Subcutaneous adipose tissue (tissue), 4 donors: Measurements from ENCODE around the gene CMC2. TPM values are rescaled to one million over a fixed set of nuclear protein-coding genes. Genes with fewer than 3 reads are reported as not detected.

ENCODE experiments used
- total RNA-seq, 4 donors: library from RNA; depleted of rRNA; stranded (reverse); fragments of >200 nt; gene quantifications; one replicate each; pipeline ENCODE4 v1.1.0, GENCODE V29; 2016
- TF ChIP-seq, protein P1 (sequence below): fragments of 450-650 bp; IDR thresholded peaks from one replicate; pipeline ENCODE4 v1.5.1; 2016; ENCODE audit warnings: low read depth, mild to moderate bottlenecking, control low read depth, antibody characterized with exemption, moderate library complexity

CMC2 gene
- total RNA-seq, 4 donors from 2014 or later = 26.2 to 46.9 (median 36.3) TPM

GRCh38 chr16:81008505-81008789 is 1.8 kb upstream of the CMC2 start:
- TF ChIP-seq, protein P1, sequence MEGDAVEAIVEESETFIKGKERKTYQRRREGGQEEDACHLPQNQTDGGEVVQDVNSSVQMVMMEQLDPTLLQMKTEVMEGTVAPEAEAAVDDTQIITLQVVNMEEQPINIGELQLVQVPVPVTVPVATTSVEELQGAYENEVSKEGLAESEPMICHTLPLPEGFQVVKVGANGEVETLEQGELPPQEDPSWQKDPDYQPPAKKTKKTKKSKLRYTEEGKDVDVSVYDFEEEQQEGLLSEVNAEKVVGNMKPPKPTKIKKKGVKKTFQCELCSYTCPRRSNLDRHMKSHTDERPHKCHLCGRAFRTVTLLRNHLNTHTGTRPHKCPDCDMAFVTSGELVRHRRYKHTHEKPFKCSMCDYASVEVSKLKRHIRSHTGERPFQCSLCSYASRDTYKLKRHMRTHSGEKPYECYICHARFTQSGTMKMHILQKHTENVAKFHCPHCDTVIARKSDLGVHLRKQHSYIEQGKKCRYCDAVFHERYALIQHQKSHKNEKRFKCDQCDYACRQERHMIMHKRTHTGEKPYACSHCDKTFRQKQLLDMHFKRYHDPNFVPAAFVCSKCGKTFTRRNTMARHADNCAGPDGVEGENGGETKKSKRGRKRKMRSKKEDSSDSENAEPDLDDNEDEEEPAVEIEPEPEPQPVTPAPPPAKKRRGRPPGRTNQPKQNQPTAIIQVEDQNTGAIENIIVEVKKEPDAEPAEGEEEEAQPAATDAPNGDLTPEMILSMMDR = no peak

DNA sequence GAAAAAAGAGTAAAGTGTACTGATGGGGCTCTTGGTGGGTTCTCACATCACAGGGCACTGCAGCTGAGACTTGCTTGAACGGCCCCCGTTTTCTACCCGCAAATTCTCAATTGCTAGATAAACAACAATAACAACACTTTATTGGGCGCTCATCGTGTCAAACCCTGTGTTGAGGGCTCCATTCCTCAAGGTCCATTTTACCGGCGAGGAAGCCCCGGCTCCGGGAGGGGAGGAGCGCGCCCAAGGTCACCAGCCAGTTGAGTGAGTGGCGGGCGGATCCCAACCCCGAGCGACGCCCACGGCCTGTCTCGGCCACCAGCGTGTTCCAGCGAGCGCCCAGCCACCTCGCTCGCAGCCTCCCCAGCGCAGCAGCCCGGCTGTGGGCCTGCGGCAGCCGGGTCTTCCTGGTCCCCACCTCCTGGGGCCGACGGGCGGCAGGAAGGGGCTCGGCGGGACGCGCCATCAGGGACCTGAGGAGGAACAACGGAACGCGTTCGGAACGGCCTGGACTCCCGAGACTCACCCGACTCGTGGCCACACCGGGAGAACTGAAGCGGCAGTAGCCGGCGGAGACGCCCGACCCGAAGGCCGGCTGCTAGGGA is 373 bp downstream of the CMC2 start:
- TF ChIP-seq, protein P1 = no peak

DNA sequence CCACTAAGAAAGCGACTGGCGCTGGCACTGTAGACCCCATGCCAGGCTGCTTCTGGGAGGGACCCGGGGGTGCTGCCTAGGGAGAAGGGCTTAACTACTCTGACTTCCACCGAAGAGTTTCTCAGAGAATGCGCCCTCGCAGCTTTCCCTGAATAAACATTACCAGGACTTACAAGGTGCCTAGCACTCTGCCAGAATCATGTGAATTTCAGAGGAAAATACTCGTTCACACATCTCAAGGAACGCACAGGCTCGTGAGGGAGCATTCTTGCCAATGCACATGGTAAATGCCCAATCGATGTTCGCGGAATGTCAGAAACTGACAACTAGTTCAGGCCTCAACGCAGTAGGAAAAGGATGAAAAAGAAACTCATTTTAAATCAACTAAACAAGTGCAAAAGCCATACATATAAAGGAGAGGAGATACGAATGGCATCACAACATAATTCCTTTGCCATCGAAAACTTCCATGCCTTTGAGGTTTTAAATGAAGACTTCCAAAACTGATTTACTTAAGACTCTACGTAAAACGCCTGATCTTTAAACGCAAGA is 999 bp downstream of the CMC2 start:
- TF ChIP-seq, protein P1 = no peak

GRCh38 chr16:81004646-81005353 is 1.9 kb downstream of the CMC2 start:
- TF ChIP-seq, protein P1 = no peak

GRCh38 chr16:81003610-81004460 is 2.9 kb downstream of the CMC2 start:
- TF ChIP-seq, protein P1 = no peak

GRCh38 chr16:81003064-81003463 is 3.6 kb downstream of the CMC2 start:
- TF ChIP-seq, protein P1 = no peak

DNA sequence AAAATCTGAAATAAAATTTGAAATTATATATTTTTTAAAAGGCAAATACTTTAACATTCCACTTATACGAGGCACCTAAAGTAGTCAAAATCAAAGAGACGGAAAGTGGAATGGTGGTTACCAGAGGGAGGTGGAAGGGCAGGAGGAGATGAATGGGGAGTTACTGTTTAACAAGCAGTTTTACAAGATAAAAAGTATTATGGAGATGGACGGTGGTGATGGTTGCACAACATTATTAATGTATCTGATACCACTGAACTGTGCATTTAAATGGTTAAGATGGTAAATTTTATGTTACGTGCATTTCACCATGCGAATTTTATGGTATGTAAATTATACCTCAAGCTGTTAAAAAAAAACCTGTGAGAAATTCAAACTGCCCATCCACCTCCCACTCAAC is 5.4 kb downstream of the CMC2 start:
- TF ChIP-seq, protein P1 = no peak
